ENCODE measurements around the gene EGFLAM.

The EGFLAM gene

GRCh38 chr5:38451074-38451725 is 192.8 kb downstream of the EGFLAM start:
- Mint-ChIP-seq H3K4me1 (peaks cover 40% of the 10 kb centered on the region), H3K27ac (peak overlapping the region; percentile 8), H3K36me3 (no peaks in the 10 kb centered on the region), H3K4me3 (no peak overlapping the region), H3K9me3 (no peaks in the 10 kb centered on the region), H3K27me3 (peaks cover 56% of the 10 kb centered on the region)

- peaks cover 40% of the 10 kb centered on the region for H3K4me1 Mint-ChIP-seq
- H3K27ac Mint-ChIP-seq = peak overlapping the region; percentile 43
- no peaks in the 10 kb centered on the region for H3K36me3 Mint-ChIP-seq
- no peak overlapping the region for H3K4me3 Mint-ChIP-seq
- H3K27me3 Mint-ChIP-seq = peaks cover 57% of the 10 kb centered on the region
- no peaks in the 10 kb centered on the region for H3K9me3 Mint-ChIP-seq
These were observed 193.8 kb downstream of the EGFLAM start for GRCh38 chr5:38452201-38452600.

GRCh38 chr5:38453506-38453905 is 195.1 kb downstream of the EGFLAM start:
- Mint-ChIP-seq H3K4me1 (peaks cover 40% of the 10 kb centered on the region), H3K36me3 (no peaks in the 10 kb centered on the region), H3K27me3 (peaks cover 60% of the 10 kb centered on the region), H3K9me3 (no peaks in the 10 kb centered on the region), H3K27ac (no peak overlapping the region), H3K4me3 (peak overlapping the region; percentile 55)

GRCh38 chr5:38453921-38454320 is 195.6 kb downstream of the EGFLAM start:
- H3K36me3 Mint-ChIP-seq = no peaks in the 10 kb centered on the region
- H3K4me1 Mint-ChIP-seq = peaks cover 40% of the 10 kb centered on the region
- peaks cover 59% of the 10 kb centered on the region for H3K27me3 Mint-ChIP-seq
- H3K9me3 Mint-ChIP-seq = no peaks in the 10 kb centered on the region
- no peak overlapping the region for H3K27ac Mint-ChIP-seq
- H3K4me3 Mint-ChIP-seq = peak overlapping the region; percentile 55

GRCh38 chr5:38455796-38456330 is 197.5 kb downstream of the EGFLAM start:
- H3K27me3 Mint-ChIP-seq = peaks cover 46% of the 10 kb centered on the region
- H3K4me3 Mint-ChIP-seq = no peak overlapping the region
- peaks cover 38% of the 10 kb centered on the region for H3K4me1 Mint-ChIP-seq
- H3K36me3 Mint-ChIP-seq = no peaks in the 10 kb centered on the region
- H3K9me3 Mint-ChIP-seq = no peaks in the 10 kb centered on the region
- peak overlapping the region; percentile 23 for H3K27ac Mint-ChIP-seq

- H3K4me1 Mint-ChIP-seq = peaks cover 35% of the 10 kb centered on the region
- no peaks in the 10 kb centered on the region for H3K36me3 Mint-ChIP-seq
- H3K27ac Mint-ChIP-seq = no peak overlapping the region
- no peaks in the 10 kb centered on the region for H3K9me3 Mint-ChIP-seq
- H3K27me3 Mint-ChIP-seq = peaks cover 45% of the 10 kb centered on the region
- no peak overlapping the region for H3K4me3 Mint-ChIP-seq
These were observed 198.5 kb downstream of the EGFLAM start for GRCh38 chr5:38456657-38457399.

- Mint-ChIP-seq H3K27me3 (peaks cover 49% of the 10 kb centered on the region), H3K9me3 (no peaks in the 10 kb centered on the region), H3K27ac (peak overlapping the region; percentile 66), H3K4me1 (peaks cover 30% of the 10 kb centered on the region), H3K36me3 (no peaks in the 10 kb centered on the region), H3K4me3 (no peak overlapping the region)
These were observed 199.8 kb downstream of the EGFLAM start for GRCh38 chr5:38458174-38458573.

GRCh38 chr5:38462976-38463633 is 204.7 kb downstream of the EGFLAM start:
- no peak overlapping the region for H3K4me3 Mint-ChIP-seq
- H3K27me3 Mint-ChIP-seq = peaks cover 22% of the 10 kb centered on the region
- H3K9me3 Mint-ChIP-seq = no peaks in the 10 kb centered on the region
- no peak overlapping the region for H3K27ac Mint-ChIP-seq
- H3K4me1 Mint-ChIP-seq = peaks cover 5% of the 10 kb centered on the region
- no peaks in the 10 kb centered on the region for H3K36me3 Mint-ChIP-seq

- Mint-ChIP-seq H3K4me3 (no peak overlapping the region), H3K27me3 (peaks cover 22% of the 10 kb centered on the region), H3K4me1 (peaks cover 5% of the 10 kb centered on the region)
These were observed 205.5 kb downstream of the EGFLAM start for GRCh38 chr5:38463634-38464521.

GRCh38 chr5:38465061-38465460 is 206.7 kb downstream of the EGFLAM start:
- peaks cover 26% of the 10 kb centered on the region for H3K27me3 Mint-ChIP-seq
- H3K9me3 Mint-ChIP-seq = no peaks in the 10 kb centered on the region
- H3K36me3 Mint-ChIP-seq = no peaks in the 10 kb centered on the region
- no peak overlapping the region for H3K27ac Mint-ChIP-seq
- peaks cover 5% of the 10 kb centered on the region for H3K4me1 Mint-ChIP-seq
- H3K4me3 Mint-ChIP-seq = no peak overlapping the region

More at GRCh38 chr5:38463634-38464521, 205.5 kb downstream of the EGFLAM start:
- H3K36me3 Mint-ChIP-seq = no peaks in the 10 kb centered on the region
- H3K9me3 Mint-ChIP-seq = no peaks in the 10 kb centered on the region
- H3K27ac Mint-ChIP-seq = no peak overlapping the region

- Mint-ChIP-seq H3K27ac (no peak overlapping the region), H3K27me3 (peaks cover 23% of the 10 kb centered on the region), H3K36me3 (no peaks in the 10 kb centered on the region), H3K4me3 (no peak overlapping the region), H3K9me3 (no peaks in the 10 kb centered on the region), H3K4me1 (peaks cover 5% of the 10 kb centered on the region)
These were observed 207.5 kb downstream of the EGFLAM start for GRCh38 chr5:38465702-38466423.

- H3K27ac Mint-ChIP-seq = no peak overlapping the region
- no peaks in the 10 kb centered on the region for H3K9me3 Mint-ChIP-seq
- H3K4me1 Mint-ChIP-seq = peaks cover 5% of the 10 kb centered on the region
- H3K27me3 Mint-ChIP-seq = peaks cover 22% of the 10 kb centered on the region
- H3K36me3 Mint-ChIP-seq = no peaks in the 10 kb centered on the region
- H3K4me3 Mint-ChIP-seq = no peak overlapping the region
These were observed 208.2 kb downstream of the EGFLAM start for GRCh38 chr5:38466424-38467189.

GRCh38 chr5:38467353-38468040 is 209.1 kb downstream of the EGFLAM start:
- Mint-ChIP-seq H3K27me3 (peaks cover 17% of the 10 kb centered on the region), H3K27ac (no peak overlapping the region), H3K9me3 (no peaks in the 10 kb centered on the region), H3K36me3 (no peaks in the 10 kb centered on the region), H3K4me1 (peaks cover under 1% of the 10 kb centered on the region), H3K4me3 (no peak overlapping the region)
